Testis (tissue), 3 donors: Measurements from ENCODE around the gene SOX6. TPM values are rescaled to one million over a fixed set of nuclear protein-coding genes. Genes with fewer than 3 reads are reported as not detected.

Source experiments
- DNase-seq: peaks from one replicate; pipeline ENCODE4 v3.0.0-alpha.2; 2019
- H3K27ac ChIP-seq, 2 donors: fragments of 200-600 bp; sonication (generic); one replicate each; pipeline ENCODE4 v1.5.1; 2019
- H3K27me3 ChIP-seq: fragments of 200-600 bp; sonication (generic); one replicate; pipeline ENCODE4 v1.5.1; 2019
- H3K36me3 ChIP-seq: fragments of 200-600 bp; sonication (generic); one replicate; pipeline ENCODE4 v1.5.1; 2017; ENCODE audit warnings: low read depth; ENCODE audit errors: missing control alignments
- H3K4me1 ChIP-seq: fragments of 200-600 bp; sonication (generic); one replicate; pipeline ENCODE4 v1.5.1; 2019
- H3K4me3 ChIP-seq, 2 donors: fragments of 200-600 bp; sonication (generic); one replicate each; pipeline ENCODE4 v1.5.1; 2017 to 2019
- H3K9me3 ChIP-seq: fragments of 200-600 bp; sonication (generic); one replicate; pipeline ENCODE4 v1.5.1; 2017
- CTCF ChIP-seq, 3 experiments: fragments of 450-650 bp in 2 of 3; fragments of 200-600 bp in 1 of 3; sonication (generic) in 1 of 3; IDR thresholded peaks; one replicate each; pipeline ENCODE4 v1.5.1; 2016 to 2019; ENCODE audit warnings: antibody characterized with exemption in 3 of 3, mild to moderate bottlenecking in 2 of 3, moderate library complexity in 1 of 3
- POLR2A ChIP-seq: fragments of 450-650 bp; IDR thresholded peaks from one replicate; pipeline ENCODE4 v1.6.1; 2017; ENCODE audit warnings: antibody characterized with exemption, mild to moderate bottlenecking, moderate library complexity
- WGBS, 2 donors: methylation state at CpG; one replicate each; pipeline ENCODE4 v1.1.5; 2018; 5-methylcytosine and 5-hydroxymethylcytosine counted together
- intact Hi-C: fragments of 100-400 bp; cut with DNase I; formaldehyde crosslinking; loops from one replicate; pipeline ENCODE4 v1.15.1; 2023; ENCODE audit warnings: low total_unique reads
- polyA plus RNA-seq: library from polyadenylated mRNA; stranded (reverse); fragments of 350-450 nt; fragmentation: Illumina TruSeq; extraction: RNeasy Lipid Tissue Mini Kit (QIAGEN cat#74804); gene quantifications from one replicate; pipeline ENCODE4 v1.2.3, GENCODE V29; 2014; ENCODE audit warnings: low read depth, low replicate concordance; ENCODE audit not compliant: insufficient read depth
- total RNA-seq, 2 donors: library from RNA; depleted of rRNA; stranded (reverse); fragments of >200 nt; gene quantifications; one replicate each; pipeline ENCODE4 v1.2.3, GENCODE V29; 2016

SOX6 gene
- total and polyA plus RNA-seq, 3 donors from 2014 or later, result 39.6 to 74.0 (median 52.3) TPM

GRCh38 chr11:16041207-16041606 lies 315.1 kb downstream of the SOX6 start:
- H3K36me3 ChIP-seq, result no peaks in the 10 kb centered on the region
- WGBS, 2 donors, result 85 to 94% methylated on average over 1 of the region's 1 CpG
- no peaks in the 10 kb centered on the region for H3K4me1 ChIP-seq
- TF ChIP-seq CTCF (IDR thresholded peaks at IDR 0.05) (no peak), POLR2A (no peak)
- H3K9me3 ChIP-seq, result no peaks in the 10 kb centered on the region
- intact Hi-C loops, result no loop called here
- no peaks in the 10 kb centered on the region for H3K27me3 ChIP-seq
- no peak overlapping the region for H3K27ac ChIP-seq
- DNase-seq, result no peak
- no peak overlapping the region for H3K4me3 ChIP-seq

- no peak for TF ChIP-seq CTCF (IDR thresholded peaks at IDR 0.05)
- TF ChIP-seq POLR2A, result no peak
- Histone ChIP-seq H3K27ac (no peak overlapping the region), H3K4me1 (no peaks in the 10 kb centered on the region), H3K9me3 (no peaks in the 10 kb centered on the region), H3K27me3 (no peaks in the 10 kb centered on the region), H3K36me3 (no peaks in the 10 kb centered on the region), H3K4me3 (no peak overlapping the region)
- no peak for DNase-seq
- WGBS, 2 donors, result 82 to 98% methylated on average over 1 of the region's 1 CpG
- intact Hi-C loops, result no loop called here
These were observed 316.2 kb downstream of the SOX6 start for GRCh38 chr11:16040151-16040550.

GRCh38 chr11:16037179-16037578 lies 319.2 kb downstream of the SOX6 start:
- H3K9me3 ChIP-seq, result no peaks in the 10 kb centered on the region
- no peaks in the 10 kb centered on the region for H3K4me1 ChIP-seq
- H3K4me3 ChIP-seq, result no peak overlapping the region
- H3K27ac ChIP-seq, result no peak overlapping the region
- intact Hi-C loops, result no loop called here
- DNase-seq, result no peak
- no peak for TF ChIP-seq POLR2A
- no peak for TF ChIP-seq CTCF (IDR thresholded peaks at IDR 0.05)
- no peaks in the 10 kb centered on the region for H3K27me3 ChIP-seq
- H3K36me3 ChIP-seq, result no peaks in the 10 kb centered on the region

- intact Hi-C loops, result no loop called here
- DNase-seq, result no peak
- Histone ChIP-seq H3K36me3 (no peaks in the 10 kb centered on the region), H3K27ac (no peak overlapping the region), H3K4me3 (no peak overlapping the region), H3K27me3 (no peaks in the 10 kb centered on the region), H3K4me1 (no peaks in the 10 kb centered on the region), H3K9me3 (no peaks in the 10 kb centered on the region)
- WGBS, 2 donors, result 88% methylated on average over 6 of the region's 6 CpGs
- TF ChIP-seq POLR2A, result no peak
- TF ChIP-seq CTCF (IDR thresholded peaks at IDR 0.05), result no peak
These were observed 320.1 kb downstream of the SOX6 start for GRCh38 chr11:16036218-16036617.

- Histone ChIP-seq H3K4me3 (no peak overlapping the region), H3K36me3 (no peaks in the 10 kb centered on the region), H3K9me3 (no peaks in the 10 kb centered on the region), H3K4me1 (no peaks in the 10 kb centered on the region), H3K27ac (no peak overlapping the region), H3K27me3 (no peaks in the 10 kb centered on the region)
- 72 to 74% methylated on average over 1 of the region's 1 CpG for WGBS, 2 donors
- intact Hi-C loops, result no loop called here
- TF ChIP-seq CTCF (IDR thresholded peaks at IDR 0.05), result no peak
- TF ChIP-seq POLR2A, result no peak
- no peak for DNase-seq
These were observed 322.3 kb downstream of the SOX6 start for GRCh38 chr11:16034074-16034473.
